HepG2 (cell line): ENCODE measurements around the gene CPEB3. TPM values are rescaled to one million over a fixed set of nuclear protein-coding genes. Genes with fewer than 3 reads are reported as not detected.

Experiments
- ATAC-seq: fragments of 200-7000 bp; cut with Tn5 transposase; 3 replicates; pipeline ENCODE4 v1.9.1; 2020; ENCODE audit warnings: mild to moderate bottlenecking, moderate library complexity
- BruUV-seq: library from RNA; stranded (reverse); fragments of 400-500 nt; replicated peaks from 2 replicates; lab custom pipeline; 2021; lab: Mats Ljungman, UMichigan
- CTCF ChIA-PET: fragments of 300-600 bp; formaldehyde crosslinking; extraction: SDS; loops from one replicate; lab custom pipeline; 2021; ENCODE audit warnings: low total read pairs, inconsistent platforms, low intra/inter-chr PET ratio; lab: Yijun Ruan, JAX
- POLR2A ChIA-PET: fragments of 350-600 bp; sonication (Branson Sonifier 250); formaldehyde crosslinking; loops from one replicate; lab custom pipeline; 2020; ENCODE audit warnings: antibody characterized with exemption, inconsistent platforms; lab: Yijun Ruan, JAX
- DNase-seq: peaks from one replicate; pipeline ENCODE4 v3.0.0-alpha.2; 2015; ENCODE audit warnings: low spot score
- FAIRE-seq: peaks from 3 replicates; lab custom pipeline; 2011; peaks lifted over from hg19 to GRCh38; lab: Jason Lieb, UNC
- H2AFZ ChIP-seq: one replicate; pipeline ENCODE4 v1.6.1; 2011; ENCODE audit warnings: low read length, inconsistent platforms
- H3K27ac ChIP-seq: fragments of 300-600 bp; 3 replicates; pipeline ENCODE4 v1.8.0; 2011; ENCODE audit warnings: mixed run types, mild to moderate bottlenecking, mixed read lengths, low read length, inconsistent platforms; ENCODE audit not compliant: insufficient read depth; ENCODE audit errors: extremely low read length
- H3K27me3 ChIP-seq, 2 experiments: fragments of 200-600 bp in 1 of 2; 2 replicates in 1 of 2; 3 replicates in 1 of 2; pipeline versions ENCODE4 v1.6.0 to v1.8.0; 2011; ENCODE audit warnings: low read length in 2 of 2, mild to moderate bottlenecking in 2 of 2, moderate library complexity in 2 of 2, inconsistent platforms in 1 of 2; ENCODE audit not compliant: insufficient read depth in 2 of 2, control insufficient read depth in 1 of 2
- H3K36me3 ChIP-seq, 2 experiments: fragments of 200-600 bp in 1 of 2; replicated peaks in 1 of 2; 2 replicates in 1 of 2; 3 replicates in 1 of 2; pipeline versions ENCODE4 v1.5.1 to v1.8.0; 2011; ENCODE audit warnings: low read length in 2 of 2, inconsistent platforms in 1 of 2; ENCODE audit not compliant: insufficient read depth in 2 of 2, control insufficient read depth in 1 of 2
- H3K4me1 ChIP-seq: 2 replicates; pipeline ENCODE4 v1.5.1; 2012; ENCODE audit warnings: low read length, inconsistent platforms; ENCODE audit not compliant: insufficient read depth
- H3K4me2 ChIP-seq: 2 replicates; pipeline ENCODE4 v1.6.0; 2011; ENCODE audit warnings: low read depth, low read length, inconsistent platforms
- H3K4me3 ChIP-seq, 3 experiments: fragments of 200-600 bp in 1 of 3; sonication (generic), shearing (Covaris generic) in 1 of 3; replicated peaks in 1 of 3; 2 replicates each; pipeline ENCODE4 v1.5.1; 2011 to 2016; ENCODE audit warnings: low read length in 3 of 3, inconsistent platforms in 2 of 3, low read depth in 2 of 3, mild to moderate bottlenecking in 2 of 3, control low read depth in 1 of 3, mixed read lengths in 1 of 3; ENCODE audit not compliant: insufficient read depth in 1 of 3
- H3K79me2 ChIP-seq: one replicate; pipeline ENCODE4 v1.6.1; 2011; ENCODE audit warnings: low read length, inconsistent platforms; ENCODE audit not compliant: insufficient read depth
- H3K9ac ChIP-seq: 2 replicates; pipeline ENCODE4 v1.6.0; 2011; ENCODE audit warnings: mild to moderate bottlenecking, low read depth, low read length, inconsistent platforms; ENCODE audit not compliant: insufficient read depth
- H3K9me3 ChIP-seq: 2 replicates; pipeline ENCODE4 v1.5.1; 2012; ENCODE audit warnings: mild to moderate bottlenecking, low read length
- H4K20me1 ChIP-seq: 2 replicates; pipeline ENCODE4 v1.6.0; 2011; ENCODE audit warnings: inconsistent platforms, mild to moderate bottlenecking, low read length, moderate library complexity; ENCODE audit not compliant: insufficient read depth
- ASH2L ChIP-seq: fragments of 300-600, 200-600 bp; sonication (generic); IDR thresholded peaks from 2 replicates; pipeline ENCODE4 v1.7.0; 2017; ENCODE audit warnings: low read depth, mild to moderate bottlenecking, moderate library complexity, mixed read lengths, low read length; ENCODE audit not compliant: insufficient read length
- CBX5 ChIP-seq: sonication (generic); formaldehyde crosslinking; IDR thresholded peaks from 2 replicates; pipeline ENCODE4 v1.4.0; 2020; ENCODE audit warnings: missing genetic modification reagents, borderline replicate concordance
- HMG20A ChIP-seq: IDR thresholded peaks from 2 replicates; pipeline ENCODE4 v1.6.1; 2016; ENCODE audit warnings: borderline replicate concordance
- IKZF4 ChIP-seq: sonication (generic); formaldehyde crosslinking; IDR thresholded peaks from 2 replicates; pipeline ENCODE4 v1.5.1; 2020; ENCODE audit warnings: borderline replicate concordance, mild to moderate bottlenecking, low read depth, missing genetic modification reagents; ENCODE audit errors: not compliant biosample characterization
- MEIS2 ChIP-seq: sonication (generic); formaldehyde crosslinking; IDR thresholded peaks from 2 replicates; pipeline ENCODE4 v1.9.0; 2021; ENCODE audit warnings: mild to moderate bottlenecking, missing genetic modification reagents
- MIER2 ChIP-seq: IDR thresholded peaks from 2 replicates; pipeline ENCODE4 v1.6.1; 2016; ENCODE audit warnings: missing biosample characterization, missing genetic modification reagents
- NFE2L2 ChIP-seq: fragments of 150-350 bp; IDR thresholded peaks from 2 replicates; pipeline ENCODE4 v1.6.1; 2014; ENCODE audit warnings: low read length
- ZFP90 ChIP-seq: sonication (generic); formaldehyde crosslinking; IDR thresholded peaks from 2 replicates; pipeline ENCODE4 v1.8.0; 2022; ENCODE audit warnings: missing genetic modification reagents, mild to moderate bottlenecking, inconsistent platforms, borderline replicate concordance
- ZNF367 ChIP-seq: sonication (generic); formaldehyde crosslinking; IDR thresholded peaks from 2 replicates; pipeline ENCODE4 v1.4.0; 2020; ENCODE audit warnings: missing genetic modification reagents, borderline replicate concordance
- ZNF530 ChIP-seq: sonication (generic); formaldehyde crosslinking; IDR thresholded peaks from 2 replicates; pipeline ENCODE4 v1.5.0; 2020; ENCODE audit warnings: low read depth, mild to moderate bottlenecking, missing genetic modification reagents
- in situ Hi-C: cut with HindIII; loops from 2 replicates; pipeline ENCODE4 v1.10.0; 2017; ENCODE audit warnings: low pct_unique_long_range_greater_than_20kb; ENCODE audit not compliant: extremely low pct_ligation_motif_present
- intact Hi-C: fragments of 100-400 bp; cut with micrococcal nuclease; formaldehyde crosslinking; loops from one replicate; pipeline ENCODE4 v1.10.0; 2022; ENCODE audit not compliant: unreplicated experiment
- polyA plus RNA-seq, 8 experiments: library from polyadenylated mRNA; depleted of rRNA in 3 of 8; stranded (reverse) in 7 of 8; unstranded in 1 of 8; fragments of >200 nt; fragmentation: Illumina TruSeq in 4 of 8; extraction: Trizol in 4 of 8; gene quantifications; 2 replicates each; pipeline versions ENCODE4 v1.2.1 to v1.2.3, GENCODE V29; 2011 to 2016; ENCODE audit warnings: low read depth in 4 of 8, missing spikeins in 1 of 8, mixed read lengths in 1 of 8; ENCODE audit not compliant: insufficient read depth in 1 of 8
- total RNA-seq, 5 experiments: library from RNA; depleted of rRNA; stranded (reverse); fragments of >200 nt; fragmentation: Illumina TruSeq; extraction: Trizol; gene quantifications; 2 replicates each; pipeline ENCODE4 v1.2.3, GENCODE V29; 2016; ENCODE audit warnings: low read depth in 1 of 5
- TF ChIP-seq, protein P1 (sequence below): IDR thresholded peaks from 2 replicates; pipeline ENCODE4 v1.6.1; 2016; ENCODE audit warnings: mild to moderate bottlenecking, missing biosample characterization, missing genetic modification reagents
- TF ChIP-seq, protein P2 (sequence below): sonication (generic); formaldehyde crosslinking; IDR thresholded peaks from 2 replicates; pipeline ENCODE4 v1.5.0; 2020; ENCODE audit warnings: missing genetic modification reagents
- TF ChIP-seq, protein P3 (sequence below): sonication (generic); formaldehyde crosslinking; IDR thresholded peaks from 2 replicates; pipeline ENCODE4 v1.5.0; 2020; ENCODE audit warnings: missing genetic modification reagents, mild to moderate bottlenecking, borderline replicate concordance
- TF ChIP-seq, protein P4 (sequence below): sonication (generic); formaldehyde crosslinking; IDR thresholded peaks from 2 replicates; pipeline ENCODE4 v1.4.0; 2020; ENCODE audit warnings: mild to moderate bottlenecking, missing genetic modification reagents
- TF ChIP-seq, protein P5 (sequence below): sonication (generic); formaldehyde crosslinking; IDR thresholded peaks from 2 replicates; pipeline ENCODE4; 2020; ENCODE audit warnings: missing genetic modification reagents, mild to moderate bottlenecking, borderline replicate concordance

The CPEB3 gene
- total and polyA plus RNA-seq, 2 of the 13 experiments (the other 11 are each of a cell fraction or from before 2014, with no cell fraction given): 0.66 to 0.70 TPM

DNA sequence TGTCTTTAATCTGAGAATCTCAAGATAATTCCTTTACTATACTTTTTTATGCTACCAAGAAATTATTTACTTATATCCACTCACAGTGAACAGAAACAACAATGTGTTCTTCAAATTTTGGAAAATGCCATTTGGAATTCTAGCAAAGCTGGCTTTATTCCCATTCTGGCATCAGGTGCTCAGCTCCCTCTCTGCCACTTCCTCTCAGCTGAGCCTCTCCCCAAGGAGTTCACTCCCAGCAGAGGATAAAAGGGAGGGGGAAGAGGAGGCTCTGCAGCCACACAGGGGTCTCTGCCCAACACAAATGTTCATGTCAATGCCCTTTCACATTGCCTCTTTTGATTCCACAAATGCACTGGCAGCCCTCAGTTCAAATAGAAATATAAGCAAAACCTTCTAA, 116.9 kb downstream of the CPEB3 start:
- Histone ChIP-seq H3K27me3 (no peaks in the 10 kb centered on the region), H3K9me3 (no peaks in the 10 kb centered on the region), H3K79me2 (no peaks in the 10 kb centered on the region), H3K4me1 (no peaks in the 10 kb centered on the region), H4K20me1 (no peaks in the 10 kb centered on the region), H3K27ac (no peak overlapping the region), H2AFZ (no peak overlapping the region), H3K9ac (no peak overlapping the region), H3K36me3 (0 out of 5 replicates have a peak, but pooled peaks cover 0 to 4% of the 10 kb centered on the region in 2 experiments), H3K4me2 (no peak overlapping the region), H3K4me3 (no peak overlapping the region)
- TF ChIP-seq ASH2L (no peak), ZNF367 (CRISPR knock-in tag) (no peak), HMG20A (CRISPR knock-in tag) (no peak), CBX5 (CRISPR knock-in tag) (no peak), NFE2L2 (no peak), MIER2 (CRISPR knock-in tag) (no peak), MEIS2 (CRISPR knock-in tag) (no peak), IKZF4 (CRISPR knock-in tag) (no peak), ZFP90 (CRISPR knock-in tag) (no peak), ZNF530 (CRISPR knock-in tag) (no peak)
- TF ChIP-seq, protein P1, sequence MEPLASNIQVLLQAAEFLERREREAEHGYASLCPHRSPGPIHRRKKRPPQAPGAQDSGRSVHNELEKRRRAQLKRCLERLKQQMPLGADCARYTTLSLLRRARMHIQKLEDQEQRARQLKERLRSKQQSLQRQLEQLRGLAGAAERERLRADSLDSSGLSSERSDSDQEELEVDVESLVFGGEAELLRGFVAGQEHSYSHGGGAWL (CRISPR knock-in tag): no peak
- TF ChIP-seq, protein P2, sequence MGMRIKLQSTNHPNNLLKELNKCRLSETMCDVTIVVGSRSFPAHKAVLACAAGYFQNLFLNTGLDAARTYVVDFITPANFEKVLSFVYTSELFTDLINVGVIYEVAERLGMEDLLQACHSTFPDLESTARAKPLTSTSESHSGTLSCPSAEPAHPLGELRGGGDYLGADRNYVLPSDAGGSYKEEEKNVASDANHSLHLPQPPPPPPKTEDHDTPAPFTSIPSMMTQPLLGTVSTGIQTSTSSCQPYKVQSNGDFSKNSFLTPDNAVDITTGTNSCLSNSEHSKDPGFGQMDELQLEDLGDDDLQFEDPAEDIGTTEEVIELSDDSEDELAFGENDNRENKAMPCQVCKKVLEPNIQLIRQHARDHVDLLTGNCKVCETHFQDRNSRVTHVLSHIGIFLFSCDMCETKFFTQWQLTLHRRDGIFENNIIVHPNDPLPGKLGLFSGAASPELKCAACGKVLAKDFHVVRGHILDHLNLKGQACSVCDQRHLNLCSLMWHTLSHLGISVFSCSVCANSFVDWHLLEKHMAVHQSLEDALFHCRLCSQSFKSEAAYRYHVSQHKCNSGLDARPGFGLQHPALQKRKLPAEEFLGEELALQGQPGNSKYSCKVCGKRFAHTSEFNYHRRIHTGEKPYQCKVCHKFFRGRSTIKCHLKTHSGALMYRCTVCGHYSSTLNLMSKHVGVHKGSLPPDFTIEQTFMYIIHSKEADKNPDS (CRISPR knock-in tag): no peak
- TF ChIP-seq, protein P3, sequence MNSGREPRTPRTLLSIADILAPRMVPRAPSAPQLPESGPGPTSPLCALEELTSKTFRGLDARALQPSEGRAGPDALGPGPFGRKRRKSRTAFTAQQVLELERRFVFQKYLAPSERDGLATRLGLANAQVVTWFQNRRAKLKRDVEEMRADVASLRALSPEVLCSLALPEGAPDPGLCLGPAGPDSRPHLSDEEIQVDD (CRISPR knock-in tag): no peak
- TF ChIP-seq, protein P4, sequence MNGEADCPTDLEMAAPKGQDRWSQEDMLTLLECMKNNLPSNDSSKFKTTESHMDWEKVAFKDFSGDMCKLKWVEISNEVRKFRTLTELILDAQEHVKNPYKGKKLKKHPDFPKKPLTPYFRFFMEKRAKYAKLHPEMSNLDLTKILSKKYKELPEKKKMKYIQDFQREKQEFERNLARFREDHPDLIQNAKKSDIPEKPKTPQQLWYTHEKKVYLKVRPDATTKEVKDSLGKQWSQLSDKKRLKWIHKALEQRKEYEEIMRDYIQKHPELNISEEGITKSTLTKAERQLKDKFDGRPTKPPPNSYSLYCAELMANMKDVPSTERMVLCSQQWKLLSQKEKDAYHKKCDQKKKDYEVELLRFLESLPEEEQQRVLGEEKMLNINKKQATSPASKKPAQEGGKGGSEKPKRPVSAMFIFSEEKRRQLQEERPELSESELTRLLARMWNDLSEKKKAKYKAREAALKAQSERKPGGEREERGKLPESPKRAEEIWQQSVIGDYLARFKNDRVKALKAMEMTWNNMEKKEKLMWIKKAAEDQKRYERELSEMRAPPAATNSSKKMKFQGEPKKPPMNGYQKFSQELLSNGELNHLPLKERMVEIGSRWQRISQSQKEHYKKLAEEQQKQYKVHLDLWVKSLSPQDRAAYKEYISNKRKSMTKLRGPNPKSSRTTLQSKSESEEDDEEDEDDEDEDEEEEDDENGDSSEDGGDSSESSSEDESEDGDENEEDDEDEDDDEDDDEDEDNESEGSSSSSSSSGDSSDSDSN (CRISPR knock-in tag): no peak
- TF ChIP-seq, protein P5, sequence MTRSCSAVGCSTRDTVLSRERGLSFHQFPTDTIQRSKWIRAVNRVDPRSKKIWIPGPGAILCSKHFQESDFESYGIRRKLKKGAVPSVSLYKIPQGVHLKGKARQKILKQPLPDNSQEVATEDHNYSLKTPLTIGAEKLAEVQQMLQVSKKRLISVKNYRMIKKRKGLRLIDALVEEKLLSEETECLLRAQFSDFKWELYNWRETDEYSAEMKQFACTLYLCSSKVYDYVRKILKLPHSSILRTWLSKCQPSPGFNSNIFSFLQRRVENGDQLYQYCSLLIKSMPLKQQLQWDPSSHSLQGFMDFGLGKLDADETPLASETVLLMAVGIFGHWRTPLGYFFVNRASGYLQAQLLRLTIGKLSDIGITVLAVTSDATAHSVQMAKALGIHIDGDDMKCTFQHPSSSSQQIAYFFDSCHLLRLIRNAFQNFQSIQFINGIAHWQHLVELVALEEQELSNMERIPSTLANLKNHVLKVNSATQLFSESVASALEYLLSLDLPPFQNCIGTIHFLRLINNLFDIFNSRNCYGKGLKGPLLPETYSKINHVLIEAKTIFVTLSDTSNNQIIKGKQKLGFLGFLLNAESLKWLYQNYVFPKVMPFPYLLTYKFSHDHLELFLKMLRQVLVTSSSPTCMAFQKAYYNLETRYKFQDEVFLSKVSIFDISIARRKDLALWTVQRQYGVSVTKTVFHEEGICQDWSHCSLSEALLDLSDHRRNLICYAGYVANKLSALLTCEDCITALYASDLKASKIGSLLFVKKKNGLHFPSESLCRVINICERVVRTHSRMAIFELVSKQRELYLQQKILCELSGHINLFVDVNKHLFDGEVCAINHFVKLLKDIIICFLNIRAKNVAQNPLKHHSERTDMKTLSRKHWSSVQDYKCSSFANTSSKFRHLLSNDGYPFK (CRISPR knock-in tag): no peak
- intact Hi-C loops (no loop called here), in situ Hi-C loops (no loop called here)
- POLR2A ChIA-PET: no interaction called here
- no peak for FAIRE-seq
- CTCF ChIA-PET: no interaction called here
- BruUV-seq: no TSS peak
- ATAC-seq: no peak
- DNase-seq: no peak
